HCT116 (cell line): ENCODE results near the gene GAGE12G. TPM values are rescaled to one million over a fixed set of nuclear protein-coding genes. Genes with fewer than 3 reads are reported as not detected.
"Not testable (repeated sequence)": the region's sequence is repeated elsewhere in the genome, so short reads cannot be mapped to it uniquely, and the experiment has no call there.

Source experiments
- ATAC-seq: fragments of 200-7000 bp; cut with Tn5 transposase; 2 replicates; pipeline ENCODE4 v1.9.1; 2020; ENCODE audit warnings: mild to moderate bottlenecking, moderate library complexity
- BruUV-seq: library from RNA; stranded (reverse); fragments of 400-500 nt; replicated peaks from 2 replicates; lab custom pipeline; 2021; lab: Mats Ljungman, UMichigan
- CTCF ChIA-PET: fragments of 300-600 bp; sonication (Branson Sonifier 250); formaldehyde crosslinking; loops from one replicate; lab custom pipeline; 2021; ENCODE audit warnings: antibody characterized with exemption; lab: Charles Lee
- POLR2A ChIA-PET: fragments of 300-600, 350-600 bp; sonication (Branson Sonifier 250); formaldehyde crosslinking; loops from one replicate; lab custom pipeline; 2021; ENCODE audit warnings: antibody characterized with exemption; lab: Charles Lee
- RAD21 ChIA-PET, 2 experiments: fragments of 300-600 bp; sonication (Branson Sonifier 250); formaldehyde crosslinking; loops; one replicate each; lab custom pipeline; 2023; ENCODE audit warnings: low total read pairs in 2 of 2; ENCODE audit not compliant: uncharacterized antibody in 2 of 2, unreplicated experiment in 2 of 2, low non-redundant PET in 1 of 2; lab: Charles Lee
- DNase-seq: peaks from one replicate; pipeline ENCODE4 v3.0.0-alpha.2; 2010; ENCODE audit warnings: low read depth, low spot score
- H2AFZ ChIP-seq: fragments of 200-600 bp; shearing (Covaris generic), sonication (generic); 2 replicates; pipeline ENCODE4 v1.6.1; 2017; ENCODE audit warnings: low read depth, mixed run types, mixed read lengths, antibody characterized with exemption, low read length; ENCODE audit not compliant: poor library complexity, severe bottlenecking
- H3K27ac ChIP-seq: 2 replicates; pipeline ENCODE4 v1.5.1; 2012; ENCODE audit warnings: low read depth, low read length
- H3K27me3 ChIP-seq: fragments of 200-600 bp; sonication (generic); 2 replicates; pipeline ENCODE4 v1.6.1; 2016; ENCODE audit warnings: mixed run types, low read length, mixed read lengths; ENCODE audit not compliant: insufficient read depth
- H3K36me3 ChIP-seq, 2 experiments: fragments of 200-500 bp in 1 of 2; fragments of 200-600 bp in 1 of 2; sonication (Bioruptor generic) in 1 of 2; sonication (generic) in 1 of 2; 2 replicates each; pipeline versions ENCODE4 v1.5.1 to v1.6.1; 2014 to 2016; ENCODE audit warnings: low read length in 2 of 2, inconsistent platforms in 1 of 2, mixed read lengths in 1 of 2, mixed run types in 1 of 2; ENCODE audit not compliant: insufficient read depth in 2 of 2, control insufficient read depth in 1 of 2
- H3K4me1 ChIP-seq, 2 experiments: fragments of 200-600 bp in 1 of 2; sonication (generic) in 1 of 2; 2 replicates each; pipeline versions ENCODE4 v1.5.1 to v1.6.1; 2012 to 2017; ENCODE audit warnings: low read length in 2 of 2, inconsistent platforms in 1 of 2, mild to moderate bottlenecking in 1 of 2, mixed read lengths in 1 of 2, mixed run types in 1 of 2, moderate library complexity in 1 of 2; ENCODE audit not compliant: insufficient read depth in 2 of 2, control insufficient read depth in 1 of 2
- H3K4me2 ChIP-seq: fragments of 200-600 bp; sonication (generic); 2 replicates; pipeline ENCODE4 v1.6.1; 2017; ENCODE audit warnings: mixed run types, low read length, mixed read lengths
- H3K4me3 ChIP-seq, 2 experiments: fragments of 200-600 bp in 1 of 2; sonication (generic) in 1 of 2; replicated peaks in 1 of 2; 2 replicates each; pipeline ENCODE4 v1.5.1; 2011 to 2016; ENCODE audit warnings: low read length in 2 of 2, control low read depth in 1 of 2, low read depth in 1 of 2, mild to moderate bottlenecking in 1 of 2, mixed read lengths in 1 of 2, mixed run types in 1 of 2
- H3K79me2 ChIP-seq: fragments of 200-600 bp; sonication (generic); 2 replicates; pipeline ENCODE4 v1.6.1; 2017; ENCODE audit warnings: mild to moderate bottlenecking, mixed run types, low read length, moderate library complexity, mixed read lengths; ENCODE audit not compliant: insufficient read depth
- H3K9ac ChIP-seq: fragments of 200-600 bp; sonication (generic); 2 replicates; pipeline ENCODE4 v1.6.1; 2016; ENCODE audit warnings: low read length, mixed read lengths
- H3K9me2 ChIP-seq: fragments of 200-600 bp; sonication (generic), shearing (Covaris generic); 2 replicates; pipeline ENCODE4 v1.6.1; 2017; ENCODE audit warnings: mixed run types, mild to moderate bottlenecking, moderate library complexity; ENCODE audit not compliant: insufficient read depth
- H3K9me3 ChIP-seq, 2 experiments: fragments of 200-500 bp in 1 of 2; fragments of 200-600 bp in 1 of 2; sonication (Bioruptor generic) in 1 of 2; sonication (generic) in 1 of 2; 2 replicates each; pipeline ENCODE4 v1.6.1; 2014 to 2017; ENCODE audit warnings: low read length in 2 of 2, mixed read lengths in 2 of 2, inconsistent platforms in 1 of 2, low read depth in 1 of 2, mild to moderate bottlenecking in 1 of 2, mixed run types in 1 of 2, moderate library complexity in 1 of 2; ENCODE audit not compliant: control insufficient read depth in 1 of 2, insufficient read depth in 1 of 2
- H4K20me1 ChIP-seq: fragments of 200-600 bp; sonication (generic), shearing (Covaris generic); 2 replicates; pipeline ENCODE4 v1.6.1; 2017; ENCODE audit warnings: mixed run types, mild to moderate bottlenecking, moderate library complexity; ENCODE audit not compliant: insufficient read depth
- intact Hi-C: fragments of 100-400 bp; cut with micrococcal nuclease; formaldehyde crosslinking; loops from 2 replicates; pipeline ENCODE4 v1.10.0; 2022
- total RNA-seq: library from RNA; stranded (reverse); gene quantifications from one replicate; pipeline ENCODE4 v1.2.1, GENCODE V29; 2021; ENCODE audit not compliant: unreplicated experiment

Gene GAGE12G
- total RNA-seq, 1 experiment from 2014 or later: not detected

- H3K9ac ChIP-seq, RAD21 ChIA-PET, POLR2A ChIA-PET, H3K9me3 ChIP-seq, ATAC-seq, BruUV-seq, H3K9me2 ChIP-seq, intact Hi-C loops, DNase-seq, H3K4me1 ChIP-seq, H4K20me1 ChIP-seq, H3K79me2 ChIP-seq, H2AFZ ChIP-seq, H3K27me3 ChIP-seq, H3K27ac ChIP-seq, H3K4me2 ChIP-seq, H3K4me3 ChIP-seq, CTCF ChIA-PET, H3K36me3 ChIP-seq: not testable (repeated sequence)
Measured at GRCh38 chrX:49560542-49560941, 9.7 kb upstream of the GAGE12G start, which contains the start of gene GAGE12F. GAGE12F (plus strand) TSS chrX:49560842; CDS start chrX:49561997, 1,155 bp downstream.

- H3K27ac ChIP-seq, H3K4me2 ChIP-seq, H3K9me2 ChIP-seq, H2AFZ ChIP-seq, DNase-seq, CTCF ChIA-PET, RAD21 ChIA-PET, H3K27me3 ChIP-seq, POLR2A ChIA-PET, intact Hi-C loops, H3K79me2 ChIP-seq, H3K36me3 ChIP-seq, H4K20me1 ChIP-seq, H3K9ac ChIP-seq, H3K9me3 ChIP-seq, H3K4me1 ChIP-seq, ATAC-seq, H3K4me3 ChIP-seq, BruUV-seq: not testable (repeated sequence)
Measured at GRCh38 chrX:49568728-49569127, 1.5 kb upstream of the GAGE12G start.

- H3K4me3 ChIP-seq, H3K9me3 ChIP-seq, H3K79me2 ChIP-seq, ATAC-seq, H3K9me2 ChIP-seq, H3K4me1 ChIP-seq, DNase-seq, POLR2A ChIA-PET, H3K4me2 ChIP-seq, H3K27ac ChIP-seq, H3K36me3 ChIP-seq, CTCF ChIA-PET, RAD21 ChIA-PET, H3K9ac ChIP-seq, intact Hi-C loops, BruUV-seq, H3K27me3 ChIP-seq, H2AFZ ChIP-seq, H4K20me1 ChIP-seq: not testable (repeated sequence)
Measured at GRCh38 chrX:49569152-49569551, 1.0 kb upstream of the GAGE12G start.

DNA sequence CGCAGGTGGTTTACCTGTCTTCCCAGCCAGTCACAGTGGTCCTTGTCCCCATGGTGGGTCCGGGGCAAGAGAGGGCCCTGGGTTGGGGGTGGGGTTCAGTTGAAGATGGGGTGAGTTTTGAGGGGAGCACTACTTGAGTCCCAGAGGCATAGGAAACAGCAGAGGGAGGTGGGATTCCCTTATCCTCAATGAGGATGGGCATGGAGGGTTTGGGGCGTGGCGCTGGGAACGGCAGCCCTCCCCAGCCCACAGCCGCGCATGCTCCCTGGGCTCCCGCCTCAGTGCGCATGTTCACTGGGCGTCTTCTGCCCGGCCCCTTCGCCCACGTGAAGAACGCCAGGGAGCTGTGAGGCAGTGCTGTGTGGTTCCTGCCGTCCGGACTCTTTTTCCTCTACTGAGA, 9.4 kb downstream of the GAGE12G start, which contains the start of gene GAGE12H:
TSS of gene GAGE12H (plus strand) at position 301 of the 400 bp plus-strand sequence. CDS start 1,155 bp downstream, outside the sequence.
- H4K20me1 ChIP-seq, intact Hi-C loops, H3K27ac ChIP-seq, H3K27me3 ChIP-seq, H3K4me3 ChIP-seq, DNase-seq, H3K79me2 ChIP-seq, ATAC-seq, H2AFZ ChIP-seq, RAD21 ChIA-PET, POLR2A ChIA-PET, H3K36me3 ChIP-seq, H3K4me1 ChIP-seq, H3K4me2 ChIP-seq, BruUV-seq, CTCF ChIA-PET, H3K9me2 ChIP-seq, H3K9me3 ChIP-seq, H3K9ac ChIP-seq: not testable (repeated sequence)
